ENCODE measurements around the gene ARHGAP32. TPM values are rescaled to one million over a fixed set of nuclear protein-coding genes. Genes with fewer than 3 reads are reported as not detected.

ARHGAP32 gene
- total RNA-seq, 1 donor from 2014 or later: 25.7 TPM

DNA sequence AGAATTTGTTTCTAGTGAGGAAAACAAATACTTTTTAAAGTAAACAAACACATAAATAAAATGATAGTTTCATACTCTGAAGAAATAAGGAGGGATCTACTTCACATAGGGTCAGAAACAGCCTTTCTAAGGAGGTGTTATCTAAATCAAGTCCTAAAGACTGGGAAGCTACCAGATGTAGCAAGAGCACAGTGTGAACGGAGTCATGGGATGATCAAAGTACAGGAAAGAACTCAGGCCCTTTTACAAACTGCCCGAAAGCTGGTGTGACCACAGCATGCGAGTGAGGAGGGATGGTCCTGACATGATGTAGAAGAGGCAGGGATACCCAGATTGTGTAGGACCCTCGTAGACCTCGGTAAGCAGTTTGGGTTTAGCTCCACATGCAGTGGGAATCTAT lies 102.8 kb downstream of the ARHGAP32 start:
- Histone ChIP-seq H3K27ac (no peak overlapping the region), H3K4me1 (no peaks in the 10 kb centered on the region), H3K9me3 (no peaks in the 10 kb centered on the region), H3K4me3 (no peak overlapping the region), H3K36me3 (no peaks in the 10 kb centered on the region), H3K27me3 (no peaks in the 10 kb centered on the region)
- intact Hi-C loops (cut with DNase I): no loop called here
- DNase-seq (no peak), ATAC-seq (no peak)
- TF ChIP-seq, protein P1, sequence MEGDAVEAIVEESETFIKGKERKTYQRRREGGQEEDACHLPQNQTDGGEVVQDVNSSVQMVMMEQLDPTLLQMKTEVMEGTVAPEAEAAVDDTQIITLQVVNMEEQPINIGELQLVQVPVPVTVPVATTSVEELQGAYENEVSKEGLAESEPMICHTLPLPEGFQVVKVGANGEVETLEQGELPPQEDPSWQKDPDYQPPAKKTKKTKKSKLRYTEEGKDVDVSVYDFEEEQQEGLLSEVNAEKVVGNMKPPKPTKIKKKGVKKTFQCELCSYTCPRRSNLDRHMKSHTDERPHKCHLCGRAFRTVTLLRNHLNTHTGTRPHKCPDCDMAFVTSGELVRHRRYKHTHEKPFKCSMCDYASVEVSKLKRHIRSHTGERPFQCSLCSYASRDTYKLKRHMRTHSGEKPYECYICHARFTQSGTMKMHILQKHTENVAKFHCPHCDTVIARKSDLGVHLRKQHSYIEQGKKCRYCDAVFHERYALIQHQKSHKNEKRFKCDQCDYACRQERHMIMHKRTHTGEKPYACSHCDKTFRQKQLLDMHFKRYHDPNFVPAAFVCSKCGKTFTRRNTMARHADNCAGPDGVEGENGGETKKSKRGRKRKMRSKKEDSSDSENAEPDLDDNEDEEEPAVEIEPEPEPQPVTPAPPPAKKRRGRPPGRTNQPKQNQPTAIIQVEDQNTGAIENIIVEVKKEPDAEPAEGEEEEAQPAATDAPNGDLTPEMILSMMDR (IDR thresholded peaks at IDR 0.05): no peak

DNA sequence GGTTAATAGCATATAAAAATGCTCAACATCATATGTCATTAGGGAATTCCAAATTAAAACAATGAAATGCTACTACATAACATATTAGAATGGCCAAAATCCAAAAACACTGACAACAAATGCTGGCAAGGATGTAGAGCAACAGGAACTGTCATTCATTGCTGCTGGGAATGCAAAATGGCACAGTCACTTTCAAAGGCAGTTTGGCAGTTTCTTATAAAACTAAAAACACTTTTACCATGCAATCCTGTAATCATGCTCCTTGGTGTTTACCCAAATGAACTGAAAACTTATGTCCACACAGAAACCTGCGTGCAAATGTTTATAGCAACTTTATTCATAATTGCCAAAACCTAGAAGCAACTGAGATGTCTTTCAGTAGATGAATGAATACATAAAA lies 105.1 kb downstream of the ARHGAP32 start:
- H3K4me1 ChIP-seq: no peaks in the 10 kb centered on the region
- no peak overlapping the region for H3K27ac ChIP-seq
- H3K4me3 ChIP-seq: no peak overlapping the region
- peaks cover 5% of the 10 kb centered on the region for H3K9me3 ChIP-seq
- TF ChIP-seq, protein P1 (IDR thresholded peaks at IDR 0.05): no peak
- DNase-seq: no peak
- no peaks in the 10 kb centered on the region for H3K36me3 ChIP-seq
- no peak for ATAC-seq
- intact Hi-C loops (cut with DNase I): no loop called here
- H3K27me3 ChIP-seq: no peaks in the 10 kb centered on the region

DNA sequence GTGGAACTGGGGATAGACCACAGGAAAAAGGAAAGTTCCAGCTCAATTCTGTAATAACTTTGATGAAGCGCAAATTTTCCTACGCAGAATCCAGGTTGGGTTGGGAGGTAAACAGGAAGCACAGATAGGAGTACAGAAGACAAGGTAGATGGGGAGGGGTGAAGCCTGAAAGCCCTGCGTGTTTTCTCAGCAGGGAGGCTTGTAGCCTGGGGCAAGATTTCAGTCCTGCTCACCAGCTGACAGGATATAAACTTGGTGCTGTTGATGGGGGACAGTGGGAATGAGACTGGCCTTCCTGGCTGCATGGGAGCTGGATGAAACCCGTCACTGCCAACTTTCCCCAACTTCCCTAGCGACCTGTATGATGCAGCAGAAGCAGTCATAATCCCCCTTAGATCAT lies 114.9 kb downstream of the ARHGAP32 start:
- Histone ChIP-seq H3K27ac (no peak overlapping the region), H3K36me3 (no peaks in the 10 kb centered on the region), H3K4me1 (no peaks in the 10 kb centered on the region), H3K4me3 (no peak overlapping the region), H3K9me3 (no peaks in the 10 kb centered on the region), H3K27me3 (no peaks in the 10 kb centered on the region)
- DNase-seq (no peak), ATAC-seq (no peak)
- intact Hi-C loops (cut with DNase I): no loop called here
- TF ChIP-seq, protein P1 (IDR thresholded peaks at IDR 0.05): no peak

DNA sequence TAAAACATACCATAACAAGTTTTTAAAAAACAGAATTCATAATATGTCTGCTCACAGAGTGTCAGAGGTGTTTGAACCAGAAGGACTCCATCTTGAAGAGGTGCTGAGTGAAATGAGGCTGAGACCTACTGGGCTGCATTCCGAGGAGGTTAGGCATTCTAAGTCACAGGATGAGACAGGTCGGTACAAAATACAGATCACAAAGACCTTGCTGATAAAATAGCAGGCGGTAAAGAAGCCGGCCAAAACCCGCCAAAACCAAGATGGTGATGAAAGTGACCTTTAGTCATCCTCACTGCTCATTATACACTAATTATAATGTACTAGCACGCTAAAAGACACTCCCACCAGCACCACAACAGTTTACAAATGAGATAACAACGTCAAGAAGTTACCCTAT lies 116.4 kb downstream of the ARHGAP32 start:
- H3K4me3 ChIP-seq: no peak overlapping the region
- no peak for ATAC-seq
- intact Hi-C loops (cut with DNase I): no loop called here
- no peaks in the 10 kb centered on the region for H3K4me1 ChIP-seq
- TF ChIP-seq, protein P1 (IDR thresholded peaks at IDR 0.05): no peak
- no peaks in the 10 kb centered on the region for H3K9me3 ChIP-seq
- H3K27ac ChIP-seq: no peak overlapping the region
- no peak for DNase-seq
- H3K36me3 ChIP-seq: no peaks in the 10 kb centered on the region
- H3K27me3 ChIP-seq: no peaks in the 10 kb centered on the region

DNA sequence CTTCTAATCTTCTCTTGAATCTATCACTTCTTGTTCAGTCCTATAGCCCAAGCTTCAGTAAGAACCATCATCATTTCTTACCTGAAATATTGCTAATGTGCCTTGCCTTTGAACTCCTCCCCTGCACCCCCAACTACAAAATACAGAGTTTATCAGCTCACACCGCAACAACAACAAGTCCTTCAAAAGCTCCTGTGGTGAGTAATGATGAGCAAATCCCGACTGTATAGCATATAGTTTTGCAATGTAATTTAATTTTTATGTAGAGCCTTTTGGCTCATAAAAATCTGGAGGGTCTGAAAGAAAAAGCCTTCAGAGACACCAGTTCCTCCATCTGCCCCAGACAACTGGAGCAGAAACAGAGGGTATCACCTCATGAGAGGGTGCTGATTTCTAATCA lies 124.7 kb downstream of the ARHGAP32 start:
- TF ChIP-seq, protein P1 (IDR thresholded peaks at IDR 0.05): no peak
- DNase-seq: no peak
- intact Hi-C loops (cut with DNase I): no loop called here
- Histone ChIP-seq H3K36me3 (no peaks in the 10 kb centered on the region), H3K27ac (no peak overlapping the region), H3K4me3 (no peak overlapping the region), H3K4me1 (no peaks in the 10 kb centered on the region), H3K9me3 (no peaks in the 10 kb centered on the region), H3K27me3 (no peaks in the 10 kb centered on the region)
- no peak for ATAC-seq

DNA sequence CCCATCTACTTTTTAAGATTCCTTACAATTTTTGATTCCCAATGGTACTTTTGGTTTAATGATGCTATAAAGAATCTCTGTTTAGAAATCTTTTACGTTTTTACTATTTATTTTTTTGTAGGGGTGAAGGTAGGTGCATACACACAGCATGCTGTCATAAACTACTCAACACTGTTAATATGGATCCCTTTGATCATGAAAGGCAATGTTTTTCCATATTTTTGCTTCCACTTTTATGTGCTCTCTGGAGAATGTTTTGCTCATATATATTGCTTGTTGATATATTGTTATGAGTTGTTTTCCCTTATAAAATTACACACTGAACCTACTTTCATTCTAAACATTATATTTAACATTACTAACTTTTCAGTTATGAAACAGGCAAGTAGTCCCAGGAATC lies 125.9 kb downstream of the ARHGAP32 start:
- H3K36me3 ChIP-seq: no peaks in the 10 kb centered on the region
- H3K9me3 ChIP-seq: no peaks in the 10 kb centered on the region
- no peaks in the 10 kb centered on the region for H3K4me1 ChIP-seq
- TF ChIP-seq, protein P1 (IDR thresholded peaks at IDR 0.05): no peak
- DNase-seq: no peak
- no peak overlapping the region for H3K4me3 ChIP-seq
- intact Hi-C loops (cut with DNase I): no loop called here
- no peak for ATAC-seq
- no peaks in the 10 kb centered on the region for H3K27me3 ChIP-seq
- H3K27ac ChIP-seq: no peak overlapping the region
